Measurements from ENCODE around the gene DUSP11. TPM values are rescaled to one million over a fixed set of nuclear protein-coding genes. Genes with fewer than 3 reads are reported as not detected.
"Not testable (repeated sequence)": the region's sequence is repeated elsewhere in the genome, so short reads cannot be mapped to it uniquely, and the experiment has no call there.

The DUSP11 gene
- total RNA-seq, 1 donor from 2014 or later: 17.6 TPM

DNA sequence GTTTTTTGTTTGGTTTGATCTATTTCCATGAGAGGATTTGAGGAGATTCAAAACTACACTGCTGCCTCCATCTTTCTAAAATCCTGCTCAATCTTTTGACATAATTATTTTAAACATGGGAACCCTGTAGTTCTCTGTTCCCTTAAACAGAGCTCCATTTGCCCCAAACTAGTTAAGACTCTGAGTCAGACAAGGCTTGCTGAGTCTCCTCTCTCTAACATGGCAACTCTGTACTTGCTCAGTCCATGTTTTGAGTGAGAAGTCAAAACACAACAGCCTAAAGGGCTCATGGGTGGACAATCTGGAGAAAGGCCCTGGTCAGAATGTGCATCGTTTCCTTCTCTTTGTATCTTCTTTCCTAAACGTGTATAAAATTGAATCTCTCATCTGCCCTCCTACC lies 41.8 kb upstream of the DUSP11 start:
- TF ChIP-seq, protein P1, sequence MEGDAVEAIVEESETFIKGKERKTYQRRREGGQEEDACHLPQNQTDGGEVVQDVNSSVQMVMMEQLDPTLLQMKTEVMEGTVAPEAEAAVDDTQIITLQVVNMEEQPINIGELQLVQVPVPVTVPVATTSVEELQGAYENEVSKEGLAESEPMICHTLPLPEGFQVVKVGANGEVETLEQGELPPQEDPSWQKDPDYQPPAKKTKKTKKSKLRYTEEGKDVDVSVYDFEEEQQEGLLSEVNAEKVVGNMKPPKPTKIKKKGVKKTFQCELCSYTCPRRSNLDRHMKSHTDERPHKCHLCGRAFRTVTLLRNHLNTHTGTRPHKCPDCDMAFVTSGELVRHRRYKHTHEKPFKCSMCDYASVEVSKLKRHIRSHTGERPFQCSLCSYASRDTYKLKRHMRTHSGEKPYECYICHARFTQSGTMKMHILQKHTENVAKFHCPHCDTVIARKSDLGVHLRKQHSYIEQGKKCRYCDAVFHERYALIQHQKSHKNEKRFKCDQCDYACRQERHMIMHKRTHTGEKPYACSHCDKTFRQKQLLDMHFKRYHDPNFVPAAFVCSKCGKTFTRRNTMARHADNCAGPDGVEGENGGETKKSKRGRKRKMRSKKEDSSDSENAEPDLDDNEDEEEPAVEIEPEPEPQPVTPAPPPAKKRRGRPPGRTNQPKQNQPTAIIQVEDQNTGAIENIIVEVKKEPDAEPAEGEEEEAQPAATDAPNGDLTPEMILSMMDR (IDR thresholded peaks at IDR 0.05): no peak
- Histone ChIP-seq H3K27me3 (ENCODE audit: low read depth) (no peaks in the 10 kb centered on the region), H3K4me1 (no peaks in the 10 kb centered on the region), H3K36me3 (no peaks in the 10 kb centered on the region), H3K4me3 (no peak overlapping the region), H3K9me3 (no peaks in the 10 kb centered on the region), H3K27ac (no peak overlapping the region)
- no peak for ATAC-seq
- intact Hi-C loops (cut with DNase I): no loop called here
- no peak for DNase-seq

DNA sequence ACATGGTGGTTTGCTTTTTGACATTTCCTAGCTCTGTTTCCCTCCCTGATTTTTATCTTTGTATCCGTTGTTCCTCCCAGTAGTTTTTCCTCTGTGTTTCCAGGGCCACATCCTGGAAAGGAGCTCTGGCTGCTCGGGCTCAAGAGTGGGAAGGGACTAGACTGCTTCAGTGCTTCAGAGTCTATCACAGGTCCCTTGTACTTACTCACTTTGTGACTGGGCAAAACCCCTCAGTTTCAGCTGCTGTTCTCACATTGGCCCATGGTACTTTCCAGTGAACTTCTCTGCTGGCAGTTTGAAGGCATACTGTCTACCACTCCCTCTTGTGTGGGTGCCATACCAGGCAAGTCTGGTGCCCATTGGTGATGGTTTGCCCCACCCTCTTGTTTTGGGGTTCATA lies 41.3 kb upstream of the DUSP11 start:
- TF ChIP-seq, protein P1 (IDR thresholded peaks at IDR 0.05): no peak
- H3K27ac ChIP-seq: no peak overlapping the region
- H3K4me3 ChIP-seq: no peak overlapping the region
- no peaks in the 10 kb centered on the region for H3K9me3 ChIP-seq
- intact Hi-C loops (cut with DNase I): no loop called here
- H3K4me1 ChIP-seq: no peaks in the 10 kb centered on the region
- ATAC-seq (no peak), DNase-seq (no peak)
- H3K36me3 ChIP-seq: no peaks in the 10 kb centered on the region
- no peaks in the 10 kb centered on the region for H3K27me3 ChIP-seq (ENCODE audit: low read depth)

DNA sequence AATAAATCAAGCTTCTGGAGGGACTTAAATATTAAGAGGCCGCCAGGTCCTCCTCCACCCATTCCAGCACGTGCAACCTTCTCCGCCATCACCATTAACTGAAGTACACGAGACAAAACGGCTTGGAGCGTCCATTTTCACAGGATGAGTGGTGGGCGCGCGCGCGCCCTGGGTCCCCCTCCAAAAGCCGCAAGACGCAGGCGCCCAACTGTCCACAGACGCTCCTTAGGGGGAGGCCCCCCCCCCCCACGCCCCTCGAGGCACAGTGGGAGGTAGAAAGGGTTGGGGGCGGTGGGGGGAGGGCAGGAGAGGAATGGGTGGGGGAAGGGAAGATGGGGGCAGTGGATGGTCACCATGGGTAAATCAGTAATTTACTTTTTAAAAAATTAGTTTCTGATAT lies 38.4 kb upstream of the DUSP11 start:
- TF ChIP-seq, protein P1 (IDR thresholded peaks at IDR 0.05): no peak
- ATAC-seq (no peak), DNase-seq (no peak)
- no peaks in the 10 kb centered on the region for H3K9me3 ChIP-seq
- H3K4me1 ChIP-seq: no peaks in the 10 kb centered on the region
- H3K27me3 ChIP-seq (ENCODE audit: low read depth): peaks cover 8% of the 10 kb centered on the region
- no peak overlapping the region for H3K4me3 ChIP-seq
- intact Hi-C loops (cut with DNase I): no loop called here
- no peak overlapping the region for H3K27ac ChIP-seq
- H3K36me3 ChIP-seq: no peaks in the 10 kb centered on the region

DNA sequence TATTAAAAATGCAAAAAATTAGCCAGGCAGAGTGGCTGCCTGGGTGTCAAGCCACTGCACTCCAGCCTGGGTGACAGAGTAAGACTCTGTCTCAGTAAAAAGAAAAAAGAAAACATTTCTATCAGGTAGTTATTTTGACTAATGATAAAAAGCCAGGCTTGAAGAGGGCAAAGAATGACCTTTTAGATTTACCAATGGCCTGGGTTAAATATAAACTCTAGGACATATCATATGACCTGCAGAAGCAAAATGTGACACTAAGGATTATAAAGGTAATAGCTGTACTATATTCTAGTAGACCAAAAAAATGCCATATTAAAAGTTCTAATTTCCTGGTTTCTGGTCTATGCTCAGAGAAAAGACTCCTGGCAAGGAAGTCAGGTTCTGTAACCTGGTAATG lies 32.7 kb upstream of the DUSP11 start:
- TF ChIP-seq, protein P1 (IDR thresholded peaks at IDR 0.05): no peak
- H3K4me1 ChIP-seq: no peaks in the 10 kb centered on the region
- no peak overlapping the region for H3K4me3 ChIP-seq
- intact Hi-C loops (cut with DNase I): no loop called here
- no peak overlapping the region for H3K27ac ChIP-seq
- no peak for ATAC-seq
- no peak for DNase-seq
- H3K9me3 ChIP-seq: no peaks in the 10 kb centered on the region
- no peaks in the 10 kb centered on the region for H3K36me3 ChIP-seq
- peaks cover 8% of the 10 kb centered on the region for H3K27me3 ChIP-seq (ENCODE audit: low read depth)

DNA sequence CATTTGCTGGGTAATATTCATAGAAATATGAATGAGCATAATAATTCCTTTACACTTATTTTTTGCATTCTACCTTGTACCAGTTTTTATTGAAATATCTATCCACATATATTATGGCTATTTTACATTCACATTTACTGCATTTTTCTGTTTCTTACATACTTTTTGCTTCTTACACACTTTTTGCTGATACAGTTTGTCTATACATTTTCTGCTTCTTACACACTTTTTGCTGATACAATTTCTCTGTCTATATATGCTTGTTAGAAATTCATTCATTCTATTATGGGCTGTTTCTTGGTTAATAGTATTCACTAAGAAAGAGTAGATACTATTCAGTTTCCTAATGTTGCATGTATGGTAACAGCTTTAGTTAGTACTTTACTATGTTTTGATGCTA lies 32.0 kb upstream of the DUSP11 start:
- H3K4me1 ChIP-seq: no peaks in the 10 kb centered on the region
- TF ChIP-seq, protein P1 (IDR thresholded peaks at IDR 0.05): no peak
- ATAC-seq (no peak), DNase-seq (no peak)
- H3K27me3 ChIP-seq (ENCODE audit: low read depth): peaks cover 8% of the 10 kb centered on the region
- no peak overlapping the region for H3K4me3 ChIP-seq
- H3K36me3 ChIP-seq: no peaks in the 10 kb centered on the region
- intact Hi-C loops (cut with DNase I): no loop called here
- no peaks in the 10 kb centered on the region for H3K9me3 ChIP-seq
- H3K27ac ChIP-seq: no peak overlapping the region

DNA sequence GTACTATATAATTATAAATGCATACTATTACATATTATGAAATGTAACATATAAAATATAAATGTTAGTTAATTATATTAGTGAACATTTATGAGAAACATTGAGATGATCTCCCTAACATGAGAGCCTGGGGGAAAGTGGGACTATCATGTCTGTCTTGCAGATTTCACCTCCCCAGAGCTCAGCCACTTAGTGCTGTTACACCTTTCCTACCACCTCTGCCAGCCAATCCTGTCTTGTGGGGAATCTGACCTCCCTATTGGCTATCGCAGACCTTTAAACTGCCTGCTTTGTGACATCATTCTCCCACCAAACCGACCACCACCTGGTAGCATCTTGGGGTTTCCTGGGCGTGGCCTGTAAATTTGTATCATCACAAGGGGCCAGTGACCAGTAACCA lies 4.0 kb upstream of the DUSP11 start, which contains the start of gene C2orf78:
TSS of gene C2orf78 (plus strand) at position 301 of the 400 bp plus-strand sequence. CDS start 127 bp downstream, outside the sequence.
- H3K4me3 ChIP-seq: not testable (repeated sequence)

DNA sequence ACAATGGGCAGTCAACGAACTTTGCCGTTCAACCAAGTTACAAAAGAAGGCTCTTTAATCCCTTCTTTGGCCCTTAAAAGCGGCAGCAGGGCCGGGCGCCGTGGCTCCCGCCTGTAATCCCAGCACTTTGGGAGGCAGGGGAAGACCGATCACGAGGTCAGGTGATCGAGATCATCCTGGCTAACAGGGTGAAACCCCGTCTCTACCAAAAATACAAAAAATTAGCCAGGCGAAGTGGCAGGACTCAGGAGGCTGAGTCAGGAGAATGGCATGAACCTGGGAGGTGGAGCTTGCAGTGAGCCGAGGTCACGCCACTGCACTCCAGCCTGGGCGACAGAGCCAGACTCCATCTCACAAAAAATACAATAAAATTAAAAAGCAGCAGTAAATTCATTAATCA lies 3.5 kb upstream of the DUSP11 start:
- H3K36me3 ChIP-seq; H3K9me3 ChIP-seq; H3K27ac ChIP-seq; H3K27me3 ChIP-seq (ENCODE audit: low read depth); ATAC-seq; DNase-seq; H3K4me3 ChIP-seq; intact Hi-C loops (cut with DNase I): not testable (repeated sequence)
- peaks cover 14% of the 10 kb centered on the region for H3K4me1 ChIP-seq

More for the DNA sequence above, 4.0 kb upstream of the DUSP11 start, which contains the start of gene C2orf78:
- DNase-seq; H3K27ac ChIP-seq; intact Hi-C loops (cut with DNase I); ATAC-seq; H3K9me3 ChIP-seq; H3K4me1 ChIP-seq; H3K27me3 ChIP-seq (ENCODE audit: low read depth); H3K36me3 ChIP-seq: not testable (repeated sequence)

All from lower lobe of right lung (tissue), 2 donors.